LNCAP (cell line): ENCODE results near the gene METRNL.

ENCODE experiments used
- TF ChIP-seq, protein P1 (sequence below): fragments of 450-650 bp; IDR thresholded peaks from 2 replicates; pipeline ENCODE4 v1.5.1; 2017; ENCODE audit warnings: mild to moderate bottlenecking

The METRNL gene

GRCh38 chr17:83109793-83110645, 30.6 kb downstream of the METRNL start:
- TF ChIP-seq, protein P1, sequence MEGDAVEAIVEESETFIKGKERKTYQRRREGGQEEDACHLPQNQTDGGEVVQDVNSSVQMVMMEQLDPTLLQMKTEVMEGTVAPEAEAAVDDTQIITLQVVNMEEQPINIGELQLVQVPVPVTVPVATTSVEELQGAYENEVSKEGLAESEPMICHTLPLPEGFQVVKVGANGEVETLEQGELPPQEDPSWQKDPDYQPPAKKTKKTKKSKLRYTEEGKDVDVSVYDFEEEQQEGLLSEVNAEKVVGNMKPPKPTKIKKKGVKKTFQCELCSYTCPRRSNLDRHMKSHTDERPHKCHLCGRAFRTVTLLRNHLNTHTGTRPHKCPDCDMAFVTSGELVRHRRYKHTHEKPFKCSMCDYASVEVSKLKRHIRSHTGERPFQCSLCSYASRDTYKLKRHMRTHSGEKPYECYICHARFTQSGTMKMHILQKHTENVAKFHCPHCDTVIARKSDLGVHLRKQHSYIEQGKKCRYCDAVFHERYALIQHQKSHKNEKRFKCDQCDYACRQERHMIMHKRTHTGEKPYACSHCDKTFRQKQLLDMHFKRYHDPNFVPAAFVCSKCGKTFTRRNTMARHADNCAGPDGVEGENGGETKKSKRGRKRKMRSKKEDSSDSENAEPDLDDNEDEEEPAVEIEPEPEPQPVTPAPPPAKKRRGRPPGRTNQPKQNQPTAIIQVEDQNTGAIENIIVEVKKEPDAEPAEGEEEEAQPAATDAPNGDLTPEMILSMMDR, result no peak

GRCh38 chr17:83110735-83111134, 31.3 kb downstream of the METRNL start:
- TF ChIP-seq, protein P1, result no peak

GRCh38 chr17:83111516-83112282, 32.3 kb downstream of the METRNL start:
- TF ChIP-seq, protein P1, result no peak

GRCh38 chr17:83113381-83113780, 34.0 kb downstream of the METRNL start:
- TF ChIP-seq, protein P1, result no peak

DNA sequence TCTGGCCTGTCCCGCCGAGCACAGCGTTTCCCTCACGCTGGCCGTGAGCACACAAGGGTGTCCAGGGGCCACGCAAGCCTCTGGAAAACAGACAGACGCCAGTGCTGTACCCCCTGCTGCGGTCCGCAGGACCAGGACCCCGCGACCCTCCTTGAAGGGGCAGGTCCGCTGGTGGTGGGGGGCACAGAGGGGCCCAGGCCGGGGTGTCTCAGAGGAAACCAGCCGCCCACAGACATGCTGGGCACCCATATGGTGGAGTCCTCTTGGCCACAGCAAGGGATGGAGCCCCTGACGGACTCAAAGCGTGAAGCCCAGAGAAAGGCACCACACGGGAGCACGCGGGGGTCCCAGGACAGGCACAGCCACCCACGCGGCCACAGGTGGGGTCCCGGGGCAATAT, 34.4 kb downstream of the METRNL start:
- TF ChIP-seq, protein P1, result no peak

- TF ChIP-seq, protein P1, result no peak
These were observed 35.3 kb downstream of the METRNL start for GRCh38 chr17:83114706-83115105.

- TF ChIP-seq, protein P1, result no peak
These were observed 35.8 kb downstream of the METRNL start for GRCh38 chr17:83115202-83115651.
